Parietal lobe (tissue), 1 donor: Measurements from ENCODE around the gene TMEM209. TPM values are rescaled to one million over a fixed set of nuclear protein-coding genes. Genes with fewer than 3 reads are reported as not detected.

ENCODE experiments used
- total RNA-seq: library from RNA; depleted of rRNA; stranded (reverse); fragments of >200 nt; gene quantifications from one replicate; pipeline ENCODE4 v1.2.3, GENCODE V29; 2014

TMEM209 gene
- total RNA-seq: 12.5 TPM

GRCh38 chr7:130205084-130205947 is at the start of gene TMEM209:
Gene TMEM209, minus strand, starts transcription at chr7:130205406. Its CDS starts 31 bp downstream, at chr7:130205375.

GRCh38 chr7:130207642-130208041 is 2.4 kb upstream of the TMEM209 start, which contains the start of gene SSMEM1:
Gene SSMEM1, plus strand, starts transcription at chr7:130207860. Its CDS starts 51 bp downstream, at chr7:130207911.

Other genes with a start within 250 kb of the TMEM209 start
- gene ZC3HC1, start 154.0 kb downstream of the TMEM209 start, total RNA-seq: 12.8 TPM
- gene KLHDC10, start 134.9 kb downstream of the TMEM209 start, total RNA-seq: 87.3 TPM
- gene SSMEM1, start 2.5 kb upstream of the TMEM209 start, total RNA-seq: not detected
- not detected for gene CPA2, start 61.5 kb upstream of the TMEM209 start, total RNA-seq
- gene CPA4, start 87.8 kb upstream of the TMEM209 start, total RNA-seq: not detected
- gene CPA5, start 139.4 kb upstream of the TMEM209 start, total RNA-seq: not detected
- gene CPA1, start 175.1 kb upstream of the TMEM209 start, total RNA-seq: not detected
- 29.1 TPM for gene CEP41, start 235.6 kb upstream of the TMEM209 start, total RNA-seq